GM18907 (cell line): ENCODE data around the gene HRH2.

Source experiments
- ATAC-seq: cut with Tn5 transposase; IDR thresholded peaks from one replicate; pipeline ENCODE4 v1.9.1; 2021; ENCODE audit warnings: mild to moderate bottlenecking, moderate library complexity; ENCODE audit not compliant: unreplicated experiment

Gene HRH2

DNA sequence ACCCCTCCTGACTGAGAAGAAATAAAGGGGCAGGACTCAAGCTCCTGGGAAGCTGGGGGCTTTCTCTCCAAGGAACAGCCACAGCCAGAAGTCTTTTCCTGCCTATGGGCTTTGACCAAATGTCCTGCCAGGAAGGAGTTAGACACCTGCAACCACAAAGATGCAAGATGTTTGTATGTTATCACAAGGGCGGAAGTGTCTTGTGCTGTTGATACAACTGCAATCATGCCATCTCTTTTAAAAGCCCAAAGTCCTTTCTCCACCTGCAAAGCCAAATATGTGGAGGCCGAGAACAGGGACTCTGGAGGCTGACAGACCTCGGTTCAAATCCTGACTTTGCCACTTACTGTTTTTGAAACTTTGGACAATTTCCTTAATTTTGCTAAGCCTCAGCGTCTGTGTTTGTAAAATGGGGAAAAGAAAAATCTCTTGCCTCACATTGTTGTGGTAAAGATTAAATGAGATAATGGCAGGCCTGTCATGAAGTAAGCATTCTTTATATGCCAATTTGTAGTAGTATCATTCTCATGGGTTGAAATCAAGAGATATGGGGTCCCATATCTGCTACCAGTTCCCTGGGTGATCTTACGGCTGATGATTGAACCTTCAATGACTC lies 17.0 kb downstream of the HRH2 start:
- no peak for ATAC-seq

DNA sequence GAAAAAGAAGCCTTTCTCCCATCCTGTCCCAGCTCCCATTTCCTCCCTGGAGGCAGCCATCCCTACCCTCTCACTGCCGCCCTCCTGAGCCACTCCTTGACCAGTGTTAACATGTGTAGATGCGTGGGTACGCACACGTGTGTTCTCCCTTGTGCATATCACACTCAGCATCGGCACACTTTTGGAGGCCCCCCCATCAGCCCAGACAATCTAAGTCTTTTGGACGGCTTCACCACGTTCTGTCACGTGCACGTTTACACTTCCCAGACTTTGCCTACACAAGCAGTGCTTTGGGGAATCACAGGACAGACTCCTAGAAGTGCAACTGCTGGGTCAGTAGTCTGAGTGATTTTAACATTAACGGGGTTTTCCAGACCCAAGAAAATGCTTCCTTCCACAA lies 18.0 kb downstream of the HRH2 start:
- ATAC-seq, result no peak

- no peak for ATAC-seq
Observed at GRCh38 chr5:175677571-175677970, 19.7 kb downstream of the HRH2 start.

- ATAC-seq, result no peak
Observed at GRCh38 chr5:175678074-175678473, 20.2 kb downstream of the HRH2 start.

- no peak for ATAC-seq
Observed at GRCh38 chr5:175679411-175679810, 21.5 kb downstream of the HRH2 start.

DNA sequence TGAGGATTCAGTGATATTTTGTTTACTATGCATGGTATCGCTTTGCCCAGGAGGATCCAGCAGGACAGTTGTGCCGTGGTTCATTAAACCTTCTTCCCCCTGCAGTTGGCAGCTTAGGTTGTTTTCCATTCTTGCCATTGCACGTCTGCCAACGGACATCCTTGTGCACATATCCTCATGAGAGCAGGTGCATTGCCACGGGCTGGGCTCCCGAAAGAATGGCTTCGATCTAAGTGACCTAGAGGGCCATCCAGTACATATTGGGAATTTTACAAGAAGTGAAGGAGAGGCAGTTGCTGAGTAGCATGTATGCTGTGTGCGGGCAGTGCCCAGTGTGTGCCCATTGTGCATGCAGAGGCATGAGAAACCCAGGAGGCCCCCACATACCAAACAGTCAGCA lies 22.1 kb downstream of the HRH2 start:
- ATAC-seq, result no peak

DNA sequence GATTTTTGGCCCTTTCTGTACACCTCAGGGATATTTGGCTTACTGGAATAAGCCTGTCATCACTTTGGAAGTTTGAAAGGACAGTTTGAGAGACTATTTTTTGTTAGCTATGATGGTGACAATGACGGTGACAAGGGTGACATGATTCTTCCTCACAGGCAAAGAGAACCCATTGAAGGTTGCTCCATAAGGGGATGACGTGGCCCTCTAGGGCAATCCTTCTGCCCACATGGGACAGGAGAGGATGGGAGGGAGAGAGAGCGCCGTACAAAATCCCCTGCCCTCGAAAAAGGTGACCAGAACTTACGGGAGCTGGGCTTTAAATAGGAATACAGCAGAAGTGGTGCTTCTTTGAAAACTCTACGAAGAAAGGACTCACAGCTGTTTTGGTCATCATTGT lies 22.6 kb downstream of the HRH2 start:
- no peak for ATAC-seq

GRCh38 chr5:175681045-175681967 lies 23.4 kb downstream of the HRH2 start:
- ATAC-seq, result no peak

- ATAC-seq, result no peak
Observed at GRCh38 chr5:175681968-175682340, 24.1 kb downstream of the HRH2 start.

- ATAC-seq, result no peak
Observed at GRCh38 chr5:175682664-175683063, 24.8 kb downstream of the HRH2 start.

- ATAC-seq, result no peak
Observed at GRCh38 chr5:175683231-175683630, 25.4 kb downstream of the HRH2 start.

DNA sequence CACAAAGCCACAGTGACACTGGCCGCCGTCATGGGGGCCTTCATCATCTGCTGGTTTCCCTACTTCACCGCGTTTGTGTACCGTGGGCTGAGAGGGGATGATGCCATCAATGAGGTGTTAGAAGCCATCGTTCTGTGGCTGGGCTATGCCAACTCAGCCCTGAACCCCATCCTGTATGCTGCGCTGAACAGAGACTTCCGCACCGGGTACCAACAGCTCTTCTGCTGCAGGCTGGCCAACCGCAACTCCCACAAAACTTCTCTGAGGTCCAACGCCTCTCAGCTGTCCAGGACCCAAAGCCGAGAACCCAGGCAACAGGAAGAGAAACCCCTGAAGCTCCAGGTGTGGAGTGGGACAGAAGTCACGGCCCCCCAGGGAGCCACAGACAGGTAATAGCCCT lies 26.1 kb downstream of the HRH2 start:
- no peak for ATAC-seq

GRCh38 chr5:175684931-175685330 lies 27.1 kb downstream of the HRH2 start:
- ATAC-seq, result no peak

DNA sequence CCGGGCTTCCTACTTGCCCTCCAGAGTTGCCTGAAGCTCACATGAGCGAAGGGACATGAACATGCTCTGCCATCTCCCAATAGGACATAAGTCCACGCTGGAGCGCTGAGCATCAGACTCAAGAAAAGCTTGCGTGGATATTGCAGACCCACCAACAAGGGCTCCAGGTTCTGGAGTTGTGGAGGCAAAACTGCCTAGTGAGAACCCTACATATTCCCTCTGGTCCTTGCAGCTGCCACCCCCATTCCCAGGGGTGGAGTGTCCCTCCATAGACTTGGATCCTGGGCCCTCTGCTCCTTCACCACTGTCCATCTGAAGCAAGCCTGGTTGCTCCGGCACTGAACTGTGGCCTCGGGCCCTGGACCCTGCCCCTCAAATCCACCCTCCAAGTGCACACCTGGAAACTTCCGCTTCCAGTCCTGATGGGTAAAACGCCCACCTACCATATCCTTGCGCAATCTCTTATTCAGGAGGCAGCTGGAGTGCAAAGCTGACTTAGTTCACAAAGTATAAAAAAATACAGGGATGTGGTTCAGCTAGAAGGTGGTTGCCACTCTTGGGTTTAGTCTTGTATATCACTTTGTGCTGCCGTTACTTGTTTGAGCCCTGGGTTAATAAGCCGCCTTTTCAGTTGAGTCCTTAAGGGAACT lies 28.0 kb downstream of the HRH2 start:
- no peak for ATAC-seq

DNA sequence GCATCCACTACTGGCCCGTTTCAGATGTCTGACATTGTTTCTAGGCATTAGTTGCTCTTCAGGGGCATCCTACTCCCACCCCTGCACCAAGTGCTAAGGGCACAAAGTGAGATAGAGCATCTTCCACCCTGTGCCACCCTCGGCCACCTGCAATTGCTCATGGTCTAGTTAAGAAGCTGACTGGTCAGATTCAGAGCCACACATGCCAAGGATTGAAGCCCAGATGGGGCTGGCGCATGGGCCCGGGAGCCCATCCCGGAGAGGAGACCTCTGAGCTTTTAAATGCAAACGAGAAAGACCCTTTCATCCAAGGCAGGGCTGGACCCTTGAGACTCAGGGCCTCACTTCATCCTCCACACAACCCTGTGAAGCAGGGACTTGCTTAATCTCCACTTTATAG lies 28.5 kb downstream of the HRH2 start:
- no peak for ATAC-seq

DNA sequence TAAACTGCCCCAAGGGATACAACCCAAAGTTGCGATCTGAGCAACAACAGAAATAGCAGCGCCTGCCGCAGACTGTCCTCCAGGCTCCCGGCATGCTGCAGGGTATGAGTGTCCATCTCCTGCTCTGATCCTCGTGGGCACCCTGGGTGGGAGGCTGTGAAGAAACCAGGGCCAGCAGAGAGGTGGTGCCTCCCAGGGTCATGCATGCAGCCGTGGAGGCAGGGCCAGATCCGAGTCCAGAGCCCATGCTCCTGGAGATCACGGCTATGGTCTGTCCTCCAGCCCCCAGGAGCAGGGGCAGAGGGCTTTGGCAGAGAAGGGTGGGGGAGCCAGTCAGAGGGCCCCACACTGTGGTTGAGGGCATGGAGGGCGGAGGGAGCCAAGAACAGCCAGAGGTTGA lies 29.0 kb downstream of the HRH2 start:
- ATAC-seq, result no peak

- no peak for ATAC-seq
Observed at GRCh38 chr5:175687231-175687701, 29.4 kb downstream of the HRH2 start.

- no peak for ATAC-seq
Observed at GRCh38 chr5:175688352-175689146, 30.7 kb downstream of the HRH2 start.

- no peak for ATAC-seq
Observed at GRCh38 chr5:175689147-175689991, 31.5 kb downstream of the HRH2 start.

GRCh38 chr5:175690025-175690424 lies 32.2 kb downstream of the HRH2 start:
- ATAC-seq, result no peak
